Lung (tissue), 12 donors: ENCODE data around the gene CDC42BPA. TPM values are rescaled to one million over a fixed set of nuclear protein-coding genes. Genes with fewer than 3 reads are reported as not detected.
A peak's percentile ranks its signal among the peaks of the same experiment; 100 is the strongest.

Experiments used
- ATAC-seq: fragments of 200-7000 bp; cut with Tn5 transposase; one replicate; pipeline ENCODE4 v1.9.1; 2020; ENCODE audit warnings: moderate number of reproducible peaks; ENCODE audit not compliant: insufficient read depth, low FRiP score
- DNase-seq, 3 donors: peaks; one replicate each; pipeline ENCODE4 v3.0.0-alpha.2; 2013 to 2017
- H3K27ac ChIP-seq, 2 donors: one replicate each; pipeline ENCODE4 v1.5.1; 2013; ENCODE audit warnings: mild to moderate bottlenecking in 2 of 2, moderate library complexity in 2 of 2, control low read depth in 1 of 2, inconsistent platforms in 1 of 2, low read depth in 1 of 2, low read length in 1 of 2
- H3K27me3 ChIP-seq, 3 donors: one replicate each; pipeline ENCODE4 v1.5.1; 2013; ENCODE audit warnings: low read length in 2 of 3; ENCODE audit not compliant: control insufficient read depth in 3 of 3, insufficient read depth in 3 of 3
- H3K36me3 ChIP-seq, 4 donors: one replicate each; pipeline ENCODE4 v1.5.1; 2013; ENCODE audit warnings: low read length in 4 of 4, mild to moderate bottlenecking in 1 of 4, moderate library complexity in 1 of 4; ENCODE audit not compliant: control insufficient read depth in 4 of 4, insufficient read depth in 4 of 4
- H3K4me1 ChIP-seq, 5 donors: one replicate each; pipeline ENCODE4 v1.5.1; 2013; ENCODE audit warnings: low read length in 5 of 5, mild to moderate bottlenecking in 2 of 5, moderate library complexity in 1 of 5; ENCODE audit not compliant: control insufficient read depth in 5 of 5, insufficient read depth in 5 of 5
- H3K4me3 ChIP-seq: one replicate; pipeline ENCODE4 v1.5.1; 2013; ENCODE audit warnings: mild to moderate bottlenecking, control low read depth, moderate library complexity
- H3K9ac ChIP-seq, 2 donors: one replicate each; pipeline ENCODE4 v1.5.1; 2013; ENCODE audit warnings: low read length in 2 of 2, control low read depth in 1 of 2; ENCODE audit not compliant: insufficient read depth in 1 of 2
- H3K9me3 ChIP-seq, 4 donors: one replicate each; pipeline ENCODE4 v1.5.1; 2013; ENCODE audit warnings: low read length in 3 of 4, mild to moderate bottlenecking in 1 of 4, moderate library complexity in 1 of 4; ENCODE audit not compliant: control insufficient read depth in 4 of 4, insufficient read depth in 3 of 4
- CTCF ChIP-seq: IDR thresholded peaks from 2 replicates; pipeline ENCODE4 v1.5.1; 2012; ENCODE audit warnings: mild to moderate bottlenecking; ENCODE audit errors: control extremely low read depth, extremely low read depth
- WGBS, 2 donors: extraction: QIAGEN DNeasy Blood & Tissue Kit; methylation state at CpG; one replicate each; pipeline ENCODE4 v1.1.7; 2013; 5-methylcytosine and 5-hydroxymethylcytosine counted together
- polyA plus RNA-seq, 2 donors: library from polyadenylated mRNA; stranded (reverse); fragments of 200-250 nt; gene quantifications; one replicate each; pipeline ENCODE4 v1.2.1, GENCODE V29; 2013
- total RNA-seq, 2 donors: library from RNA; depleted of rRNA in 1 of 2; stranded (reverse); fragments of >200 nt in 1 of 2; gene quantifications; one replicate each; pipeline ENCODE4 v1.2.1, GENCODE V29; 2014 to 2021
- donor health status: control.
- donor health status: control.
- donor health status: Bipolar disorder and iron deficiency.
- donor health status: healthy.
- donor health status: DM: yes; HTN: yes; CAD: no.

Gene CDC42BPA
- total and polyA plus RNA-seq, 4 donors = 6.4 to 97.4 (median 20.2) TPM

GRCh38 chr1:227322376-227322775 is 4.1 kb upstream of the CDC42BPA start:
- Histone ChIP-seq H3K27ac (no peak overlapping the region), H3K4me3 (no peak overlapping the region), H3K27me3 (no peaks in the 10 kb centered on the region), H3K4me1 (peaks cover 0 to 16% (median 3%) of the 10 kb centered on the region in 5 donors), H3K9ac (no peak overlapping the region), H3K36me3 (no peaks in the 10 kb centered on the region), H3K9me3 (peaks cover 0 to 2% (median 0%) of the 10 kb centered on the region in 4 donors)
- WGBS, 2 donors = 91 to 93% methylated on average over 4 of the region's 4 CpGs
- no peak for ATAC-seq
- no peak for DNase-seq
- TF ChIP-seq CTCF = no peak

- Histone ChIP-seq H3K27me3 (no peaks in the 10 kb centered on the region), H3K9ac (no peak overlapping the region), H3K27ac (no peak overlapping the region), H3K36me3 (no peaks in the 10 kb centered on the region), H3K4me1 (peaks cover 0 to 16% (median 3%) of the 10 kb centered on the region in 5 donors), H3K9me3 (peaks cover 0 to 2% (median 0%) of the 10 kb centered on the region in 4 donors), H3K4me3 (no peak overlapping the region)
- ATAC-seq = no peak
- no peak for DNase-seq
- TF ChIP-seq CTCF = no peak
- 58 to 65% methylated on average over 2 of the region's 2 CpGs for WGBS, 2 donors
These were observed 2.7 kb upstream of the CDC42BPA start for GRCh38 chr1:227321035-227321434.

- no peak overlapping the region for H3K4me3 ChIP-seq
- no peaks in the 10 kb centered on the region for H3K36me3 ChIP-seq
- WGBS, 2 donors = 68 to 80% methylated on average over 4 of the region's 4 CpGs
- H3K9me3 ChIP-seq = peaks cover 0 to 2% (median 0%) of the 10 kb centered on the region in 4 donors
- ATAC-seq (no peak), DNase-seq (peak; percentile 41 to 71 (median 54))
- TF ChIP-seq CTCF = no peak
- no peaks in the 10 kb centered on the region for H3K27me3 ChIP-seq
- H3K9ac ChIP-seq = no peak overlapping the region
- H3K4me1 ChIP-seq = peaks cover 0 to 16% (median 3%) of the 10 kb centered on the region in 5 donors
- H3K27ac ChIP-seq = no peak overlapping the region
These were observed 2.2 kb upstream of the CDC42BPA start for GRCh38 chr1:227320476-227320875.
